Measurements from ENCODE around the gene CHD1L. TPM values are rescaled to one million over a fixed set of nuclear protein-coding genes. Genes with fewer than 3 reads are reported as not detected.

The CHD1L gene
- total RNA-seq, 1 donor from 2014 or later, result 118 TPM

DNA sequence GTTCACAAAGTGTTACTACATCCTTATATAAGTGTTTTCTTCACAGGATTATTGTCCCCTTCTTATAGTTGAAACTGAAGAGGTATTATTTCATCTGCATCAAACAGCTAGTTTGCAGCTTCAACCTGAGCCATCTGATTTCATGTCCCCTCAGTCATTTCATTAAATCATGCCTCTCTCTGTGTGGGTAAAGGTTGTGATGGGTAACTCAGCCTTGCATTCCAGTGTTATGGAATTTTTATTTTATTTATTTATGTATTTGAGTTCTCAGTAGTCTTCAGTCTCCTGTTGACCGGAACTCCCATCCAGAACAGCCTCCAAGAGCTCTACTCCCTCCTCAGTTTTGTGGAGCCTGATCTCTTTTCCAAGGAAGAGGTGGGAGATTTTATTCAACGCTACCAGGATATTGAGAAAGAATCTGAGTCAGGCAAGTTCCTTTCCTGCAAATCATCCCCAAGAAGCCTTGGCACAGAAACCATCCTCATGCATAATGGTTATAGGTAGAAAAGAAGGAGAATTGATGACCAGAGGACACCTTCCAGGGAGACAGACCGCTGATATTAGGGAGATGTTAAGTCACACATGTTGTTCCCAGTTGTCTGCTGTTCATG, 21.8 kb downstream of the CHD1L start:
- Mint-ChIP-seq H3K9me3 (no peaks in the 10 kb centered on the region), H3K4me1 (no peaks in the 10 kb centered on the region), H3K4me3 (no peak overlapping the region), H3K36me3 (peaks cover 56% of the 10 kb centered on the region), H3K27me3 (ENCODE audit: insufficient read depth, low read depth) (no peaks in the 10 kb centered on the region), H3K27ac (no peak overlapping the region)
- H3K4me3 ChIP-seq, result no peak overlapping the region
- no peaks in the 10 kb centered on the region for H3K79me2 ChIP-seq (ENCODE audit: low read depth)
- no peaks in the 10 kb centered on the region for H3F3A ChIP-seq (ENCODE audit: low read depth)
- no peak overlapping the region for H3K9ac ChIP-seq
- H3K9me3 ChIP-seq (ENCODE audit: low read depth), result no peaks in the 10 kb centered on the region
- no peak overlapping the region for H3K27ac ChIP-seq
- H2AFZ ChIP-seq (replicated peaks), result no peak overlapping the region
- no peak overlapping the region for H3K4me2 ChIP-seq
- H4K20me1 ChIP-seq (ENCODE audit: low read depth), result no peaks in the 10 kb centered on the region
- H3K27me3 ChIP-seq, result no peaks in the 10 kb centered on the region
- no peaks in the 10 kb centered on the region for H3K4me1 ChIP-seq
- TF ChIP-seq EZH2 (IDR thresholded peaks at IDR 0.05) (no peak), EZH2phosphoT487 (IDR thresholded peaks at IDR 0.05) (no peak)
- TF ChIP-seq, protein P1, sequence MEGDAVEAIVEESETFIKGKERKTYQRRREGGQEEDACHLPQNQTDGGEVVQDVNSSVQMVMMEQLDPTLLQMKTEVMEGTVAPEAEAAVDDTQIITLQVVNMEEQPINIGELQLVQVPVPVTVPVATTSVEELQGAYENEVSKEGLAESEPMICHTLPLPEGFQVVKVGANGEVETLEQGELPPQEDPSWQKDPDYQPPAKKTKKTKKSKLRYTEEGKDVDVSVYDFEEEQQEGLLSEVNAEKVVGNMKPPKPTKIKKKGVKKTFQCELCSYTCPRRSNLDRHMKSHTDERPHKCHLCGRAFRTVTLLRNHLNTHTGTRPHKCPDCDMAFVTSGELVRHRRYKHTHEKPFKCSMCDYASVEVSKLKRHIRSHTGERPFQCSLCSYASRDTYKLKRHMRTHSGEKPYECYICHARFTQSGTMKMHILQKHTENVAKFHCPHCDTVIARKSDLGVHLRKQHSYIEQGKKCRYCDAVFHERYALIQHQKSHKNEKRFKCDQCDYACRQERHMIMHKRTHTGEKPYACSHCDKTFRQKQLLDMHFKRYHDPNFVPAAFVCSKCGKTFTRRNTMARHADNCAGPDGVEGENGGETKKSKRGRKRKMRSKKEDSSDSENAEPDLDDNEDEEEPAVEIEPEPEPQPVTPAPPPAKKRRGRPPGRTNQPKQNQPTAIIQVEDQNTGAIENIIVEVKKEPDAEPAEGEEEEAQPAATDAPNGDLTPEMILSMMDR (IDR thresholded peaks at IDR 0.05), result no peak
- H3K36me3 ChIP-seq, result peaks cover 14% of the 10 kb centered on the region
- DNase-seq (ENCODE audit: low spot score), result no peak

DNA sequence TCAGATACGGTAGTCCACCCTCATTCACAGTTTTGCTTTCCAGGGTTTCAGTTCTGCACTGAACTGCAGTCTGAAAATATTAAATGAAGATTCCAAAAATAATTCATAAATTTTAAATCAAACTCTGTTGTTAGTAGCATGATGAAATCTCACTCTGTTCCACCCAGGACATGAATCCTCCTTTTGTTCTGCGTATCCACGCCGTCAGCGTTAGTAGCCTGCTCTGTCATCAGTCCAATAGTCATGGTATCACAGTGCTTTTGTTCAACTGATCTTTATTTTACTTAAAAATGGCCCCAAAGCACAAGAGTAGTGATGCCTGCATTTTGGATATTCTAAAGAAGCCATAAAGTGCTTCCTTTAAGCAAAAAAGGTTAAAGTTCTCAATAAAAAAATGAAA, 23.9 kb downstream of the CHD1L start:
- peaks cover 42% of the 10 kb centered on the region for H3K36me3 Mint-ChIP-seq
- no peaks in the 10 kb centered on the region for H3K9me3 Mint-ChIP-seq
- H2AFZ ChIP-seq (replicated peaks), result no peak overlapping the region
- no peak for DNase-seq (ENCODE audit: low spot score)
- no peak overlapping the region for H3K4me2 ChIP-seq
- no peaks in the 10 kb centered on the region for H3K4me1 ChIP-seq
- peaks cover 9% of the 10 kb centered on the region for H3K36me3 ChIP-seq
- no peaks in the 10 kb centered on the region for H4K20me1 ChIP-seq (ENCODE audit: low read depth)
- H3K4me1 Mint-ChIP-seq, result no peaks in the 10 kb centered on the region
- H3K27me3 Mint-ChIP-seq (ENCODE audit: insufficient read depth, low read depth), result no peaks in the 10 kb centered on the region
- H3K79me2 ChIP-seq (ENCODE audit: low read depth), result no peaks in the 10 kb centered on the region
- no peaks in the 10 kb centered on the region for H3K9me3 ChIP-seq (ENCODE audit: low read depth)
- no peak overlapping the region for H3K9ac ChIP-seq
- no peak overlapping the region for H3K27ac Mint-ChIP-seq
- no peaks in the 10 kb centered on the region for H3F3A ChIP-seq (ENCODE audit: low read depth)
- H3K27ac ChIP-seq, result no peak overlapping the region
- H3K4me3 Mint-ChIP-seq, result no peak overlapping the region
- H3K4me3 ChIP-seq, result no peak overlapping the region
- TF ChIP-seq EZH2 (IDR thresholded peaks at IDR 0.05) (no peak), EZH2phosphoT487 (IDR thresholded peaks at IDR 0.05) (no peak)
- TF ChIP-seq, protein P1 (IDR thresholded peaks at IDR 0.05), result no peak
- no peaks in the 10 kb centered on the region for H3K27me3 ChIP-seq

DNA sequence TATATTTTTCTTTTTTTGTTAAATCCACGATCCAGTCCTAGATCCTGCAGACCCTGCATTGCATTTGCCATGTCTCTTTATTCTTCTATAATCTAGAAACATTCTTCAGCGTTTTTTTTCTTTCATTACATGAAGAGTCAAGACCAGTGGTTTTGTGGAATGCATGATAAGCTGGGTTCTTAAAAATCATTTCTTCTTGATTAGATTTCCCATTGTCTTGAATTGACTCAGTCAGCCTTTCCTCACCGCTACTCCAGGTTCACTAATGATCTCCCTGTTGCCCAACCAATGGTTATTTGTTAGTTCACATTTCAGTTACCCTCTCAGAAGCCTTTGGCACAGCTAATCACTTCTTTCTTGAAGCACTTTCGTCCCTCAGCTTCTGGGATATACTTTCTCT, 25.2 kb downstream of the CHD1L start:
- no peak overlapping the region for H3K27ac Mint-ChIP-seq

More for the DNA sequence above, 25.2 kb downstream of the CHD1L start:
- Histone ChIP-seq H3K9ac (no peak overlapping the region), H3K4me1 (no peaks in the 10 kb centered on the region), H4K20me1 (ENCODE audit: low read depth) (no peaks in the 10 kb centered on the region), H2AFZ (replicated peaks) (no peak overlapping the region), H3K79me2 (ENCODE audit: low read depth) (no peaks in the 10 kb centered on the region), H3K4me2 (no peak overlapping the region), H3K9me3 (ENCODE audit: low read depth) (no peaks in the 10 kb centered on the region), H3K36me3 (peaks cover 9% of the 10 kb centered on the region), H3K4me3 (no peak overlapping the region), H3K27me3 (no peaks in the 10 kb centered on the region), H3K27ac (no peak overlapping the region), H3F3A (ENCODE audit: low read depth) (no peaks in the 10 kb centered on the region)
- TF ChIP-seq, protein P1 (IDR thresholded peaks at IDR 0.05), result no peak
- TF ChIP-seq EZH2 (IDR thresholded peaks at IDR 0.05) (no peak), EZH2phosphoT487 (IDR thresholded peaks at IDR 0.05) (no peak)
- Mint-ChIP-seq H3K27me3 (ENCODE audit: insufficient read depth, low read depth) (no peaks in the 10 kb centered on the region), H3K36me3 (peaks cover 35% of the 10 kb centered on the region), H3K4me3 (no peak overlapping the region), H3K9me3 (no peaks in the 10 kb centered on the region), H3K4me1 (no peaks in the 10 kb centered on the region)
- DNase-seq (ENCODE audit: low spot score), result no peak
